ENCODE measurements around the gene TAS2R41. TPM values are rescaled to one million over a fixed set of nuclear protein-coding genes. Genes with fewer than 3 reads are reported as not detected.

Gene TAS2R41
- total RNA-seq, 1 experiment from 2014 or later: not detected

DNA sequence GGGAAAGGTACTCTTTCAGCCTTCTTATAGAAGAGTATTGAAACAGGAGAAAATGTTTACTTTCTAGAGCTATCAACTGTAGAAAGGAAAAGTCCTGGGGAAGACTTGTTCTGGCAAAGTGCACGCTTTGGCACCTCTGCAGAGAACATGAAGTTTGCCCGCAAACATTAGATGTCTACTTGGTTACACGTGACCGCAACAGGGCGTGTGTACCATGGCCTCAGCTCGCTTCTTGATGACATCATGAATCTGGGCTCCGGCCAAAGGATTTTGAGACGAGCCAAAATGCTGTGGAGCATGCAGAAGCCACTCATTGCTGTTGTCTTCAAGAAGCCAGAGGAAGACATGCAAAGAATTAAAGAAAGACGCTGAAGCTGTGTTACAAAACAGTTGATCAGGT lies 43.0 kb upstream of the TAS2R41 start:
- no peaks in the 10 kb centered on the region for H3K27me3 ChIP-seq (ENCODE audit: insufficient read depth, low read length)
- no peaks in the 10 kb centered on the region for H3K79me1 ChIP-seq (ENCODE audit: insufficient read depth, low read depth, low read length, poor library complexity, severe bottlenecking)
- H3K23me2 ChIP-seq (ENCODE audit: insufficient read length, low read depth, low read length, poor library complexity, severe bottlenecking): no peaks in the 10 kb centered on the region
- H2BK120ac ChIP-seq (ENCODE audit: low read depth, low read length, poor library complexity, severe bottlenecking): no peak overlapping the region
- no peak overlapping the region for H2BK15ac ChIP-seq (ENCODE audit: low read depth, low read length)
- H4K5ac ChIP-seq (ENCODE audit: insufficient read length, low read depth, low read length): no peak overlapping the region
- H3K27ac ChIP-seq (ENCODE audit: insufficient read length, low read depth, low read length): no peak overlapping the region
- H2AFZ ChIP-seq (ENCODE audit: low read length): no peak overlapping the region
- H3K4me1 Mint-ChIP-seq: peaks cover 21% of the 10 kb centered on the region in 2 experiments
- WGBS (ENCODE audit: extremely low coverage, insufficient read length, low lambda C conversion rate): no CpG with 5 or more reads among the region's 9 CpGs
- no peak overlapping the region for H3K4me3 Mint-ChIP-seq
- no peak overlapping the region for H3K4ac ChIP-seq (ENCODE audit: low read depth, low read length)
- no peak overlapping the region for H3K14ac ChIP-seq (ENCODE audit: insufficient read depth, low read length)
- no peak overlapping the region for H4K91ac ChIP-seq (ENCODE audit: insufficient read length, low read depth, low read length)
- H3K4me1 ChIP-seq (ENCODE audit: insufficient read depth, low read length): peaks cover 7% of the 10 kb centered on the region; the same call in 1 of the 2 replicates
- H3K36me3 Mint-ChIP-seq (ENCODE audit: insufficient read depth in 1 of 3, low read depth in 3 of 3): no peaks in the 10 kb centered on the region; a peak in 1 of 7 replicates
- no peak overlapping the region for H3K56ac ChIP-seq (ENCODE audit: insufficient read length, low read depth, low read length)
- no peaks in the 10 kb centered on the region for H3K9me3 Mint-ChIP-seq
- H3K27me3 Mint-ChIP-seq (ENCODE audit: low read depth): no peaks in the 10 kb centered on the region; the same call in 1 of the 2 replicates
- no peak overlapping the region for H2BK20ac ChIP-seq (ENCODE audit: low read depth, low read length, poor library complexity, severe bottlenecking)
- no peak overlapping the region for H4K8ac ChIP-seq (replicated peaks; ENCODE audit: insufficient read length, low read depth, low read length)
- no peak overlapping the region for H3K18ac ChIP-seq (ENCODE audit: insufficient read length, low read depth, low read length)
- no peak overlapping the region for H2BK12ac ChIP-seq (ENCODE audit: insufficient read length, low read depth, low read length)
- no peak overlapping the region for H2AK5ac ChIP-seq (ENCODE audit: insufficient read length, low read length)
- H3K4me2 ChIP-seq (ENCODE audit: insufficient read depth, insufficient read length, low read length): no peak overlapping the region
- no peak overlapping the region for H3T11ph ChIP-seq (ENCODE audit: low read length)
- H3K27ac Mint-ChIP-seq: no peak overlapping the region
- H3K9me3 ChIP-seq (ENCODE audit: control insufficient read depth, low read depth, low read length): no peaks in the 10 kb centered on the region
- no peaks in the 10 kb centered on the region for H3K79me2 ChIP-seq (ENCODE audit: insufficient read depth, low read length)
- no peaks in the 10 kb centered on the region for H4K20me1 ChIP-seq (ENCODE audit: control insufficient read depth, insufficient read depth, insufficient read length)
- TF ChIP-seq CTCF (conservative IDR thresholded peaks at IDR 0.05): no peak
- no peak overlapping the region for H3K23ac ChIP-seq (ENCODE audit: insufficient read length, low read depth, low read length)
- no peak for DNase-seq
- no peak overlapping the region for H2BK5ac ChIP-seq (ENCODE audit: insufficient read length, low read length)
- H3K9ac ChIP-seq (ENCODE audit: extremely low read depth, insufficient read length, low read length): no peak overlapping the region
